K562 (cell line): Measurements from ENCODE around the gene LGALS14. TPM values are rescaled to one million over a fixed set of nuclear protein-coding genes. Genes with fewer than 3 reads are reported as not detected.
"Not testable (repeated sequence)": the region's sequence is repeated elsewhere in the genome, so short reads cannot be mapped to it uniquely, and the experiment has no call there.

Experiments used
- ATAC-seq: fragments of 200-7000 bp; cut with Tn5 transposase; 3 replicates; pipeline ENCODE4 v1.9.1; 2020; ENCODE audit warnings: moderate library complexity
- BruUV-seq: library from RNA; stranded (reverse); fragments of 400-500 nt; replicated peaks from 2 replicates; lab custom pipeline; 2021; lab: Mats Ljungman, UMichigan
- CTCF ChIA-PET: fragments of 300-600 bp; formaldehyde crosslinking; extraction: SDS; loops from one replicate; lab custom pipeline; 2021; ENCODE audit warnings: low intra/inter-chr PET ratio; lab: Yijun Ruan, JAX
- POLR2A ChIA-PET: fragments of 300-600, 350-650 bp; sonication (Branson Sonifier 250); formaldehyde crosslinking; extraction: SDS; loops from one replicate; lab custom pipeline; 2021; ENCODE audit warnings: antibody characterized with exemption, inconsistent platforms; lab: Yijun Ruan, JAX
- DNase-seq, 4 experiments: peaks; one replicate each; pipeline versions ENCODE4 v3.0.0 to v3.0.0-alpha.2; 2011 to 2018; ENCODE audit warnings: low spot score in 3 of 4, mixed read lengths in 3 of 4; ENCODE audit errors: extremely low read depth in 1 of 4
- FAIRE-seq: peaks from 2 replicates; lab custom pipeline; 2011; peaks lifted over from hg19 to GRCh38; lab: Jason Lieb, UNC
- H2AFZ ChIP-seq: 2 replicates; pipeline ENCODE4 v1.6.0; 2011; ENCODE audit warnings: low read depth, low read length, control low read depth, inconsistent platforms
- H3K27ac ChIP-seq: fragments of 200-600 bp; 3 replicates; pipeline ENCODE4 v1.8.0; 2011; ENCODE audit warnings: low read depth, mild to moderate bottlenecking, control low read depth, inconsistent platforms, low read length, moderate library complexity, mixed read lengths; ENCODE audit errors: extremely low read depth
- H3K27me3 ChIP-seq, 2 experiments: fragments of 300-600 bp in 1 of 2; 2 replicates in 1 of 2; 3 replicates in 1 of 2; pipeline versions ENCODE4 v1.6.0 to v1.8.0; 2011; ENCODE audit warnings: inconsistent platforms in 2 of 2, low read length in 2 of 2, mild to moderate bottlenecking in 1 of 2, mixed read lengths in 1 of 2, moderate library complexity in 1 of 2; ENCODE audit not compliant: control insufficient read depth in 2 of 2, insufficient read depth in 2 of 2
- H3K36me3 ChIP-seq: fragments of 300-600 bp; 3 replicates; pipeline ENCODE4 v1.8.0; 2011; ENCODE audit warnings: mild to moderate bottlenecking, low read length, inconsistent platforms; ENCODE audit not compliant: control insufficient read depth, insufficient read depth
- H3K4me1 ChIP-seq, 2 experiments: fragments of 200-600 bp in 1 of 2; replicated peaks in 1 of 2; 2 replicates in 1 of 2; 3 replicates in 1 of 2; pipeline versions ENCODE4 v1.5.1 to v1.8.0; 2011; ENCODE audit warnings: inconsistent platforms in 2 of 2, low read length in 2 of 2, mild to moderate bottlenecking in 1 of 2, mixed read lengths in 1 of 2, moderate library complexity in 1 of 2; ENCODE audit not compliant: control insufficient read depth in 2 of 2, insufficient read depth in 2 of 2
- H3K4me2 ChIP-seq: 2 replicates; pipeline ENCODE4 v1.6.1; 2011; ENCODE audit warnings: low read length, control low read depth, inconsistent platforms, mixed read lengths; ENCODE audit not compliant: insufficient read depth
- H3K4me3 ChIP-seq: fragments of 200-600 bp; sonication (generic), shearing (Covaris generic); 2 replicates; pipeline ENCODE4 v1.5.1; 2016; ENCODE audit warnings: control low read depth, inconsistent platforms
- H3K79me2 ChIP-seq: fragments of 200-600 bp; 3 replicates; pipeline ENCODE4 v1.8.0; 2011; ENCODE audit warnings: low read length, inconsistent platforms; ENCODE audit not compliant: control insufficient read depth, insufficient read depth
- H3K9ac ChIP-seq, 2 experiments: 2 replicates each; pipeline versions ENCODE4 v1.6.0 to v1.6.1; 2011; ENCODE audit warnings: low read depth in 2 of 2, low read length in 2 of 2, control low read depth in 1 of 2, inconsistent platforms in 1 of 2, mild to moderate bottlenecking in 1 of 2, mixed read lengths in 1 of 2; ENCODE audit not compliant: insufficient read depth in 1 of 2
- H3K9me1 ChIP-seq: one replicate; pipeline ENCODE4 v1.6.0; 2011; ENCODE audit warnings: inconsistent platforms, mild to moderate bottlenecking, low read length, moderate library complexity; ENCODE audit not compliant: control insufficient read depth, insufficient read depth
- H3K9me3 ChIP-seq: replicated peaks from 2 replicates; pipeline ENCODE4 v1.5.1; 2011; ENCODE audit warnings: low read depth, low read length, inconsistent platforms; ENCODE audit not compliant: control insufficient read depth, insufficient read depth
- H4K20me1 ChIP-seq: replicated peaks from 2 replicates; pipeline ENCODE4 v1.6.1; 2011; ENCODE audit warnings: low read length, inconsistent platforms, mixed read lengths; ENCODE audit not compliant: control insufficient read depth, insufficient read depth
- RAD21 ChIP-seq, 2 experiments: fragments of 250-450 bp in 1 of 2; fragments of 450-650 bp in 1 of 2; sonication (Bioruptor Pico) in 1 of 2; formaldehyde crosslinking in 1 of 2; IDR thresholded peaks in 1 of 2; conservative IDR thresholded peaks in 1 of 2; 2 replicates each; pipeline versions ENCODE4 v1.4.0 to v1.8.0; 2020 to 2022; ENCODE audit warnings: mild to moderate bottlenecking in 2 of 2, moderate library complexity in 1 of 2
- WGBS: fragments of 100-300 bp; shearing (Covaris generic); methylation state at CpG from one replicate; pipeline ENCODE4 v1.1.6; 2016; ENCODE audit warnings: low coverage, mixed read lengths; ENCODE audit not compliant: insufficient coverage; ENCODE audit errors: missing lambda C conversion rate; 5-methylcytosine and 5-hydroxymethylcytosine counted together
- in situ Hi-C: fragments of 300-500 bp; cut with MboI; formaldehyde crosslinking; loops from 4 replicates; pipeline ENCODE4 v1.15.0; 2018; ENCODE audit warnings: inconsistent platforms, mixed read lengths
- intact Hi-C: fragments of 100-400 bp; cut with micrococcal nuclease; formaldehyde crosslinking; loops from 2 replicates; pipeline ENCODE4 v1.14.2; 2022
- polyA plus RNA-seq, 8 experiments: library from polyadenylated mRNA; depleted of rRNA in 4 of 8; stranded (reverse) in 5 of 8; unstranded in 3 of 8; fragments of >200 nt; fragmentation: Nextera tagmentation in 2 of 8; fragmentation: Illumina TruSeq in 1 of 8; extraction: Ambion mirVana in 2 of 8; extraction: Trizol in 1 of 8; gene quantifications; 2 replicates each; pipeline versions ENCODE4 v1.2.1 to v1.2.3, GENCODE V29; 2011 to 2014; ENCODE audit warnings: inconsistent platforms in 1 of 8, missing spikeins in 1 of 8
- total RNA-seq, 7 experiments: library from RNA; depleted of rRNA in 6 of 7; stranded (reverse); fragments of >200 nt in 6 of 7; fragmentation: Illumina TruSeq in 2 of 7; extraction: Trizol in 2 of 7; gene quantifications; 2 replicates each; pipeline versions ENCODE4 v1.2.1 to v1.2.3, GENCODE V29; 2011 to 2021; ENCODE audit warnings: low replicate concordance in 1 of 7
- TF ChIP-seq, protein P1 (sequence below), 3 experiments: IDR thresholded peaks in 2 of 3; conservative IDR thresholded peaks in 1 of 3; 2 replicates each; pipeline ENCODE4 v1.5.1; 2011 to 2012; ENCODE audit warnings: low read length in 3 of 3, mild to moderate bottlenecking in 3 of 3, control low read depth in 2 of 3, improper control_type of control experiment in 1 of 3, inconsistent platforms in 1 of 3, low read depth in 1 of 3, mixed read lengths in 1 of 3, moderate library complexity in 1 of 3; ENCODE audit not compliant: insufficient read depth in 2 of 3

LGALS14 gene
- total and polyA plus RNA-seq, 9 of the 15 experiments (the other 6 are each of a cell fraction or from before 2014, with no cell fraction given), result not detected

- H4K20me1 ChIP-seq, H3K4me3 ChIP-seq, FAIRE-seq, in situ Hi-C loops, H3K79me2 ChIP-seq, H3K36me3 ChIP-seq, ATAC-seq, DNase-seq, H3K4me2 ChIP-seq, H2AFZ ChIP-seq, H3K4me1 ChIP-seq, POLR2A ChIA-PET, BruUV-seq, H3K9me1 ChIP-seq, H3K9me3 ChIP-seq, H3K9ac ChIP-seq, H3K27ac ChIP-seq: not testable (repeated sequence)
- TF ChIP-seq RAD21 (CRISPR knock-in tag; conservative IDR thresholded peaks at IDR 0.05 in 1 of 2, IDR thresholded peaks at IDR 0.05 in 1 of 2), result peak in 1 of 2 experiments; percentile 46; a peak in 2 of 4 replicates
- TF ChIP-seq, protein P1, sequence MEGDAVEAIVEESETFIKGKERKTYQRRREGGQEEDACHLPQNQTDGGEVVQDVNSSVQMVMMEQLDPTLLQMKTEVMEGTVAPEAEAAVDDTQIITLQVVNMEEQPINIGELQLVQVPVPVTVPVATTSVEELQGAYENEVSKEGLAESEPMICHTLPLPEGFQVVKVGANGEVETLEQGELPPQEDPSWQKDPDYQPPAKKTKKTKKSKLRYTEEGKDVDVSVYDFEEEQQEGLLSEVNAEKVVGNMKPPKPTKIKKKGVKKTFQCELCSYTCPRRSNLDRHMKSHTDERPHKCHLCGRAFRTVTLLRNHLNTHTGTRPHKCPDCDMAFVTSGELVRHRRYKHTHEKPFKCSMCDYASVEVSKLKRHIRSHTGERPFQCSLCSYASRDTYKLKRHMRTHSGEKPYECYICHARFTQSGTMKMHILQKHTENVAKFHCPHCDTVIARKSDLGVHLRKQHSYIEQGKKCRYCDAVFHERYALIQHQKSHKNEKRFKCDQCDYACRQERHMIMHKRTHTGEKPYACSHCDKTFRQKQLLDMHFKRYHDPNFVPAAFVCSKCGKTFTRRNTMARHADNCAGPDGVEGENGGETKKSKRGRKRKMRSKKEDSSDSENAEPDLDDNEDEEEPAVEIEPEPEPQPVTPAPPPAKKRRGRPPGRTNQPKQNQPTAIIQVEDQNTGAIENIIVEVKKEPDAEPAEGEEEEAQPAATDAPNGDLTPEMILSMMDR (IDR thresholded peaks at IDR 0.05 in 2 of 3, conservative IDR thresholded peaks at IDR 0.05 in 1 of 3; ENCODE audit: insufficient read depth in 2 of 3, low read depth in 1 of 3, low read length in 3 of 3), result peak in 2 of 3 experiments; percentile 14 to 22; a peak in 2 of 6 replicates
- peaks cover 4 to 14% of the 10 kb centered on the region in 2 experiments; a peak in 2 of 5 replicates for H3K27me3 ChIP-seq
- 0% methylated on average over 1 of the region's 1 CpG for WGBS
- intact Hi-C loops, result loop anchor here (5.0 kb wide), 1 partner anchor 177 kb away; the partner anchor contains the start of gene DLL3
- CTCF ChIA-PET, result interaction anchor here (0.9 kb wide), 1 partner anchor 199 kb away, joined by 3 read pairs; no protein-coding TSS in a partner anchor
Observed at GRCh38 chr19:39673862-39674261, 30.4 kb upstream of the LGALS14 start.
